NCI-H526 treated with DMSO at 0.1 percent for 48 hours (cell line): Measurements from ENCODE around the gene DYNLT4.
"Not testable (repeated sequence)": the region's sequence is repeated elsewhere in the genome, so short reads cannot be mapped to it uniquely, and the experiment has no call there.

Experiments used
- DNase-seq: peaks from one replicate; lab custom pipeline; 2025; lab: John Stamatoyannopoulos, UW

The DYNLT4 gene

DNA sequence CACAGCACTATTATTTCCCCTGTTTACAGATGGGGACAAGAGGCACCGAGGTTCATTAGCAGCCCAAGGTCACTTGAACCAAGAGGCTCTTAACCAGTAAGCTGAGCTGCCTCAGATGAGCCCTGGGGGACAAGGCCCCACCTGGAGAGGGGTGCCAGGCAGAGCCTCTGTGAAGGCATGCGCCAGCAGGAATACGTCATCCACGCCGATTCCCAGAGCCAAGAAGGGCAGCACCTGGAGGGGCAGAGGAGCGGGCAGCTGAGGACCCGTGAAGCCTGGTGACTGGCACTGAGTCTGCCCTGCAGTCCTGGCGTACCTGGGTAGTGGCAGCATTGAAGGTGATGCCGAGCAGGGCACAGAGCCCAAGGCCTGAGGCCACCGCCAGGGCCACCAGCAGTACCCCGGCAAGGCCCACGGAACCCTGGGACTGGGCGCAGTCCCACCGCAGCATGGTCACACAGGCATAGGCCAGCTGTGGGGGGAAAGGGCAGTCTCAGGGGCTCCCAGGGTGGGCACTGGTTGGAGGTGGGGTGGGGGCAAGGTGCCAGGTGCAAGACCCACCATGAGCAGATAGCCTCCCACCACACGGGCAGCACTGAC is 21.8 kb upstream of the DYNLT4 start:
- DNase-seq = no peak

DNA sequence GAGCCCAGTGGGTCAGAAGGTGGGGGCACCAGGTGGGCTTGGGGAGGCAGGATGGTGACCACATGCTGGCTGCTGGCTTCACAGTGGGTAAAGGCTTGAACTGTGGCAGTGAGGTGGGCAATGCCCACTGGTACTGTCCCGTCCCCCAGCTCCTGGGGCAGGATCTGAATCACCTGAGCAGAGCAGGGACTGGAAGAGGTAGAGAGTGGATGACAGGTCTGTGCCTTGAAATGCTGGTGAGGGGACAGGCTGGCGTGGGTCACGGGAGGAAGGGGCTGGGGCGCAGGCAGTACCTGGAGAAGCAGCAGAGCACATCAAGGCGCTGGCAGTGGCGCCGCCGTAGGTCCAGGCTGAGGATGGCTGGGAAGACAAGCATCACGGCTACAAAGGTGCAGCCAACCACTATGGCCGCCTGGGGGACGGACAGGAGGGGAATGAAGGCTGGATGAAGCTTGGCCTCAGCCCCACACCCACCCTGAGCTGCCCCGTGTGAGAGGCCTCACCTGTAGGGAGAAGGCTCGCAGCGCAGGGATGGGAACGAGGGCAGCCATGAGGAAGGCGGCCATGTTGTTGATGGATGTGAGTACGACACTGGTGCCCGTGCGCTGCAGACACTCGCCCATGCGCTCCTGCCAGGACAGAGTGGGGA is 21.0 kb upstream of the DYNLT4 start:
- no peak for DNase-seq

DNA sequence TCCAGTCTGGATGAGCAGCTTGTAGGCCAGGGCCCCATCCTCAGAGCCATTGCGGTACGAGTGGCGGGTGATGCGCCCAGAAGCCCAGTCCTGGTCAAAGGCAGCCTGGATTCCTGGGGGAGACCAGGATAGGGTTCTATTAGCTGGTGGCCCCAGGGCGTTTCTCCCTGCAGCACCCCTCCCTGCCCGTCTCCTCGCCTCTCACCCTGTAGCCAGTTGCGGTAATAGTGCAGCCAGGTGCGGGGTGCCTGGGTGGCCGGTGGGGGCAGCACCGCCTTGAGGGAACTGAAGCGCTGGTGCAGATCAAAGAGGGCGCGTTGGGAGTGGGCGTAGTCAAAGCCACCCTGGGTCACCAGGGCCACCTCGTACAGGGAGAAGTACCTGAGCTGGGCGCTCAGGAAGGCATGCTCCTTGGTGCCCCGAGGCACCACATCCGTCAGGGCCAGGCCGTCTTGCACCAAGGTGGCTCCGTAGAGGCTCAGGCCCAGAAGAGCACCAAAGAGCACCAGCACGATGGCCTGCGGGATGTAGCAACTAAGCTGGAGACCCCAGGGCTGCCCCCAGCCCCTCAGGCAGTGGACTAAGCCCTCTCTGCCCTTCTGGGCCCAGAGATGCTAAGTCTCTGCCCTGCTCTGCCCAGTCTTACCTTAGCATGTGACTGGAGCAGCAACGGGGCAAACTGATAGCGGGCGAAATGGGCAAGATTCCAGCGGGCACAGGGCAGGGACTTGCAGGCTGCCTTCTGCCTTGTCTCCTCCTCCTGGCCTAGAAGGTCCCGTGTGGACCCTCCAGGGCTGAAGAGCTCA is 20.2 kb upstream of the DYNLT4 start:
- no peak for DNase-seq

DNA sequence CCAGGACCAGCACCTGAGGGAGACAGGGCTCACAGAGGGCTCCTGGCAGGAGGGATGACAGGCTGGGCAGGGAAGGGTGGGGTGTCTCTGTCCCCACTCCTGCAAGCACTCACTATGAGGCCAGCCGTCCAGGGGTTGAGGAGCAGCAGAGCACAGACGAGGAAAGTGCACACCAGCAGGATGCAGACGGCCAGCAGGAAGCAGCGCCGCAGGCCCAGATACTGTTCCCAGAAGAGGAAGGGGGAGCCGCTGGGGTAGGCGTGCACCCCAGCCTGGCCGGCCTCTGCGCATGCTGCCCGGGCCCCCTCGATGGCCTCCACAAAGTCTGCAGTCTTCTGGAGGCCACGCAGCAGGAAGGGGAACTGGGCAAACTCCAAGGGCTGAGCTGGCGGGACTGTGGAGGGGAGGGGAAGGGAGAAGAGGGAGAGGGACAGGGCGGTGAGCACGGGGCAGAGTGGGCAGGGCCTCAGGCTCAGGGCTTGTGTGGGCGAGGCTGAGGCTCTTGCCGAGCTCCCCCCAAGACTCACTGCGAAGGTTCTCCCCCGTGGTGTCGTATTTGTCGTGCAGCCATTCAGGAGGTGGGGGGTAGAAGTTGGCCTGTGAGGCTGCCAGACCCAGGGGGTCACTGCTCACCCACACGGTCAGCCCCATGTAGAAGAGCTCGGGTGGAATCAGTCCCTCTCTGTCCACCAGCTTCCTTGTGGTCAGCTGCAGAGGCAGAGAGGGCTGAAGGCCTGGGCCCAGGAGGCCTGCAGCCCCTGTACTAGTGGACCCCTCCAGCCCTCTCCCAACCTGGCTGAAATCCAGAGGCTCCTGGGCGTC is 19.4 kb upstream of the DYNLT4 start:
- no peak for DNase-seq

DNA sequence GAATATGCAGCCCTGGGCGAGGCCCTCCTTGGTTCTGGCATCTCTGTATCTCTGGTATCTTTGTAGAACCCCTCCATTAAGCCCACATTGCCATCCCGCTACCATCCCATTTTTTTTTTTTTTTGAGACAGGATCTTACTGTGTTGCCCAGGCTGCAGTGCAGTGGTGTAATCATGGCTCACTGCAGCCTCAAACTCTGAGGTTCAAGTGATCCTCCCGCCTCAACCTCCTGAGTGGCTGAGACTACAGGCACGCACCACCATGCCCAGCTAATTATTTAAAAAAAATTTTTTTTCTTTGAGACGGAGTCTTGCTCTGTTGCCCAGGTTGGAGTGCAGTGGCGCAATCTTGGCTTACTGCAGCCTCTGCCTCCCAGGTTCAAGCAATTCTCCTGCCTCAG is 17.2 kb upstream of the DYNLT4 start:
- DNase-seq = not testable (repeated sequence)

DNA sequence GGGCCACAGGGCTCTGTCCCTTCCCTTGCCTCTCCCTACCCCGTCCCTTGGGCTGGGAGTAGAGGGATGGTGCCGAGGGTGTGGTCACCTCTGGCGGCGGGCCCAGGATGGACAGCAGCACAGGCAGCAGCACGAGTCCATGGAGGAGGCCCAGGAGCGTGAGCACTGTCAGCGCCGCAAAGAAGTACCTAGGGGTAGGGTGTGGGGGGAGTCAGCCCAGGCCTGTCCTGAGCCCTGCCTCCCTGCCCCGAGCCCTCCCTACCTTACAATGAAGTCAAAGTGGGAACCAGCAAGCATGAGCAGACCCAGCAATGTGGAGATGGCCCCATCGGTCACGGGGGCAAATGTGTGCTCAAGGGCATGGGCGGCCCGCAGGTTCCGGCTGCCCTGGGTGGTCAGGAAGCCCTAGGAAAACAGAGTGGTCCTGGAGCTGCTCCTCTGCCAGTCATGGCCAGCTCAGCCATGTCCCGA is 15.9 kb upstream of the DYNLT4 start:
- DNase-seq = no peak

DNA sequence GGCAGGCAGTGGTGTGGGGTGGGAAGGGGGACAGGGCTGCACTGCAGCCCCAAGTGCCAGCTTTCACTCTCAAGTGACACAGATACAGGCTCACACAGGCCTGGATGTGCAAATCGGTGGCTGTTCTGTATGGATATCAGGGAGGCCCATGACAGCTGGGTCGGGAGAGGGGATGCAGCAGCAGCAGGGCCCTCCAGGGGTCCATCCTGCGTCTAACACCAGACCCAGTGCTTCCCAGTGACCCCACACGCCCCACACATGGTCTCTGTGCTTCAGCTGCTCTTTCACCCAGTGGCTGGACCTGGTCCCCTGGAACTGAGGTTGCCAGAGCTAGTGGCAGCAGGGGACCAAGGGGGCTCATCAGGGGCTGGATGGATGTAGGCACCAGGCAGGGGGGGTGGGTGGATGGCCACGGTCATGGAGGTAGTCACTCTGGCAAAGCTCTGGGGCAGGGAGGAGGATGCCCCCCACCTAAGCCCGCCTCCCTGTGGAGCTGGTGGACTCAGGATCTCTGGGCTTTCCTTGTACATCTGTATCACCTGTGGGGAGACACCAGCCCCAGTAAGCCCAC is 15.1 kb upstream of the DYNLT4 start:
- DNase-seq = no peak

DNA sequence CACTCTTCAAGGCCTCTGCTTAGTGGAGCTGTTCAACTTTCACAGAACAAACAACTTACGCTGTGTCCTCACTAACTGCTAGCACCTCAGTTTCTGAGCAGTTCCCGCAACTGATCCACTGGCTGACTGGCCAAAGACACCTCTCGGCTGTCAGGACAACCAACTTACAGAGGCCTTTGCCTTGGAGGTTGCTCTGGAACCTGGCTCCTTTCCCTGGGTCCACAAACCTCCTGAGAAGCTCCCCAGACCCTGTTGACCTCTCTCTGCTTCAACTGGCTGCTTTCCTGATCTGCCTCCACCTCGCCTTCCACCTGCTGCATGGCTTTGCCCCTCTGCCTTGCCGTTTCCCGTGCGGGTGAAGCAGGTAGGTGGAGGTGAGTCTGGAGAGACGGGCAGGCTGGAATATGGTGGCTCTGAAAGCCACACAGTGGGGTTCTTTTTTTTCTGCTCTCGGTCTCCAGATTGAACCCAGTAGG is 14.1 kb upstream of the DYNLT4 start:
- no peak for DNase-seq

DNA sequence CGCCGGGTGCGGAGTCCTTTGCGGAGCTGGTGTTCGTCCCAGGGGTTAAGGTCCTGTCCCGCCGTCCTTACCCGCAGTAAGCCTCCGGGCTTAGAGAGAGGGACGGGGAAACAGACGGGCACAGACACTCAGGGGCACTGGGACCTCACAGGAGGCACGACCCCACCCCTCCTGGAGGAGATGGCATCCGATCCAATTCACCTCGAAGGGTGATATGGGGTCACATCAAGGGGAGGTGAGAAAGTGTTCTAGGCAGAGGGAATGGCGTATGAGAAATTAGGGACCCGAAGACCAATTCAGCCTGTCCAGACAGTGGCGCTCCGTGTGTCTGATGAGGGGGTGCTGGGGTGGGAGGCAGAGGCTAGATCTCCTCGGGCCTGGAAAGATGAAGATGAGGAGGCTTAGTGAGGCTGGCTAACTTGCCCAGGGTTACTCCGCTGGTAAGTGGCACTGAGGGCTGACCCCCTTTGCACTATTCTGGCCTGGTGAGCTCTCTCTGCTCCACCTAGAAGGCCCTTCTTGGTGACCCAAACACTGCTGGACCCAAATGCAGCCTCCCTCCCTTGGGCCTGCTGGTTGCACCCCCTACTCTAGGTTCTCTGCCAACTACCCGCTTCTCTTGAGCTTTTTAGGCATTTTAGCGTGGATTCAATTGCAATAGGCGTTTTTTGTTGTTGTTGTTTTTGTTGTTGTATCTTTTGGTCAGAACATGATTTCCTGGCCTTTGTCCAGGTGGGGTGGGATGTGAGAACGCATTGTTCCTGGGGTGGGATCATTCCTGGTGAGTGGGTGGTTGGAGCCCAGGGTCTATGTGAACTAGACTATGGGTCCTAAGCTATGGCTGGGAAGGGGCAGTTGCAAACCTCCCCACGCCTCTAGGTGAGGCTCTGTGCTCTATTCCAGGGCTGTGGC is 13.4 kb upstream of the DYNLT4 start:
- no peak for DNase-seq

DNA sequence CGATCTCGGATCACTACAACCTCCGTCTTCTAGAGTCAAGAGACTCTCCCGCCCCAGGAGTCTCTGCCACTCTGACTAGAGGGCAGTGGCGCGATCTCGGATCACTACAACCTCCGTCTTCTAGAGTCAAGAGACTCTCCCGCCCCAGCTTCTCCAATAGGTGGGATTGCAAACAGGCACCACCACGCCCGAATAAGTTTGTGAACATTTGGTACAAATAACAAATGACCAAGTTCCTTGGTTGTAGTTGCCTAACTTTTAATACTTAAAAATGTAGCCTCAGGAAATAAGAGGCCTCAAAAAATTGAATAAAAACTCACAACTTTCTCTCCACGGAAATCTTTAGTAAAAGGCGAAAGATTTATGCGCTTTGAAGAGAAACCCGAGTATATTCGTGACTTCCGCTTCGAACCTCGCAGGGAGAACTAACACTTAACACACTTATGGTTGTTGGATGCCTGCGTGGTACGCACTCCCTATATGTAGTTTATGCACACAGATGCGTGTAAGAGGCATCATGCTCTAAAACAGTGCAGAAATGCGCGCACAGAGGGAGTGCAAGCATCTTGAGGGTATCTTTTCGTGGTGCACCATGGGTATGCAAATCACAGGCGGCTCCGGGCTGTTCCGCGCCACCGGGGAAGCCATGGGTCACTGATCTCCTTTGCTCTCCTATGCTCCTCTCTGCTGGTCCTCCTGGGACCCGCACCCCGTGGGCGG is 12.6 kb upstream of the DYNLT4 start:
- peak; percentile 98 for DNase-seq

DNA sequence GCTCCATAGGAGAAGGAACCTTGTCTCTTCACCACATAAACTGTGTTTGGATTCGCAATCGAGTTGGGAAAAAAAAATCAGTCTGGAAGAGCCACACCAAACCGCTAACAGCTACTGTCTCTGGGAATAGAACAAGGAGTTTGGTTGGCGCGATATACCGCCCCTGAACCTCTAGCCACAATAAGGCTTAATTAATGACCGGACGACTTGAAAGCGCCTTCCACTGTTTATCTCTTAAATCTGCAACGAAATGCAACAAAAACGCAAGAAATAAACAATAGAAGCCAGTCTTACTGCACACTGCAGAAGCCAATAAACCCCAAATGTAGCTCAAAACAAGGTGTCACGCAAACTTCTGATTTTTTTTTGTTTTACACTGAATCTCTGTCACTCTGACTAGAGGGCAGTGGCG is 12.1 kb upstream of the DYNLT4 start:
- DNase-seq = peak; percentile 98

DNA sequence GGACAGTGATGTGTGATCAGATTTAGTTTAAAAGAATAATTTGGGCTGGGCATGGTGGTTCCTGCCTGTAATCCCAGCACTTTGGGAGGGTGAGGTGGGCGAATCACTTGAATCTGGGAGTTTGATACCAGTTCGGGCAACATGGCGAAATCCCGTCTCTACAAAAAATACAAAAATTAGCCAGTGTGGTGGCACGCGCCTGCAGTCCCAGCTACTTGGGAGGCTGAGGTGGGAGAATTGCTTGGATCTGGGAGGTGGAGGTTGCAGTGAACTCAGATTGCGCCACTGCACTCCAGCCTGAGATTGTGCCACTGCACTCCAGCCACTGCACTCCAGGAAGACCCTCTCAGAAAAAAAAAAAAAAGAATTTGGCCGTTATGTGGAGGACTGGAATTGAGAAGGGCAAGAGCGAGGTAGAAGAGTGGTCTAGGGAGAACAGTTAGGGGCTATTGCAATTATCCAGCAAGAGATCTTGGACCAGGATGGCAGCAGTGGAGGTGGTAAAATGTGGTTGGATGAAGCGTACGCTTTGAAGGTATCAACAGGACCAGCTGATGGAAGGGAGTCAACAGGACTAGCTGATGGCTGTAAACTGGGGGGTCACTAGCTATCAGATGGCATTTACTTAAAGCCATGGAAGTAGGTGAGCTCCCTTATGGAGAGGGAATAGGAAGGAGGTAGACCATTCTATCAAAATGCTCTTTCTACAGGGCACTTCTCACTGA is 10.8 kb upstream of the DYNLT4 start:
- no peak for DNase-seq

DNA sequence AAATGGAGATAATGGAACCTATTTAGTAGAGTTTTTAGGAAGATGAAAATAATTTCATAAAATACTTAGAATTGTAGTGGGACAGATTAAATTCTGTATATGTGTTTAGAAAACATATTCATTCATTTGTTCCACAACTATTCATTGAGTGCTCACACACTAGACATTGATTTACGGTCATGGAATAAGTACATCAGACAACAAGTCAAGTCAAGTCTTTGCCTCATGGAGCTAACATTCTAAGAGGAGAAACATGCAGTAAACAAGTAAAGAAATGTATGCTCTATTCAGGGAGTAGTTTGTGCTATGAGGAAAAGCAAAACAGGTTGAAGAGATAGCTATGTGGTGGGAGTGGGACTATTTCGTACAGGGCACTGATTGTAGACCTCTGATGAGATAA is 10.2 kb upstream of the DYNLT4 start:
- no peak for DNase-seq

DNA sequence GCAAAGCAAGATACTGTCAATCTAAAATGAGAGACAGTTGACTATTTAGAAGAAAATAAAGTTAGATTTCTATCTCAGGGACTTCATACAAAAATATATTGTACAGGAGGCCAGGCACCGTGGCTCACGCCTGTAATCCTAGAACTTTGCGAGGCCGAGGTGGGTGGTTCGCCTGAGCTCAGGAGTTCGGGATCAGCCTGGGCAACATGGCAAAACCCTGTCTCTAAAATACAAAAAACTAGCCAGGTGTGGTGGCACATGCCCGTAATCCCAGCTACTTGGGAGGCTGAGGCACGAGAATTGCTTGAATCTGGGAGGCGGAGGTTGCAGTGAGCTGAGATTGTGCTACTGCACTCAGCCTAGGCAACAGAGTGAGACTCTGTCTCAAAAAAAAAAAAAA is 8.8 kb upstream of the DYNLT4 start:
- not testable (repeated sequence) for DNase-seq

DNA sequence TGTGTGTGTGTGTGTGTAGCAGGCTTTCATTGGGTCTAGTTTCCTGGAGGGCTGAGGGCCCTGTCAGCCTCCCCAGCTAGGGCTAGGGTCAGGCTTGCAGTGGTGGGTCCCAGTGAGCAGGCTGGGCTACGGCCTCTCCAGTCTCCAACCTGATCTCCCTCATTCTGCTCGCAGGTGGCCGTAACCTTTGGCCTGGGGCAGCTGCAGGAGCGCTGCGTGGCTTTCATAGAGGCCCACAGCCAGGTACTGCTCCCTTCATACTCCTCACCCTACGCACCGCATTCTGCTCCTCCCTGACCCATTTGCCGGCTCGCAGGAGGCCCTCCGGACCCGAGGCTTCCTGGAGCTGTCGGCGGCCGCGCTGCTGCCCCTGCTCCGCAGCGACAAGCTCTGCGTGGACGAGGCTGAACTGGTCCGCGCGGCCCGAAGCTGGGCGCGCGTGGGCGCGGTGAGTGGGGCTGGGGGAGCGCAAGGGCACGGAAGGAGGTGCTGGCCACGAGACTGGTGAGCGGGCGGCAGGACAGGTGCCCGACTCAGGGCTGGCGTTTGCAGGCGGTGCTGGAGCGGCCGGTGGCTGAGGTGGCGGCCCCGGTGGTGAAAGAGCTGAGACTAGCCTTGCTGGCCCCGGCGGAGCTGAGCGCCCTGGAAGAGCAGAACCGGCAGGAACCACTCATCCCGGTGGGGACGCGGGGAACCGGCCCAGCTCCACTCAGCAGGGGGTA is 5.8 kb upstream of the DYNLT4 start:
- no peak for DNase-seq

DNA sequence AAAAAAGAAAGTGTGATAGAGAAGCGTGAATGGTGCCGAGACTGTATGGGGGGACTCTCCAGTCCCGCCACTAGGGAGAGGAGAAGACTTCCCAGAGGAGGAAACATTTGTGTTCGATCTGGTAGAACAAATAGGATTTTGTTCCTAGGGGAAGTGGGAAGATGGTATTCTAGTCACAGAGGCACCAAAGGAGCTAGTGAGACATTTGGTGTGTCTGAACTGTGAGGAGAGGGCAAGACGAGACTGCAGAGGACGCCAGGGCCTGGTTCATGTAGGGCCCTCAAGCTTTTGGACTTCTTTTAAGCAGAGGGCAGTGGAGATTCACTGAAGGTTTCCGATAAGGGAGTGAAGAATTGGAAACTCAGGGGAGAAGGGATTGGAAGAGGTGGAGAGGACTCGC is 4.1 kb upstream of the DYNLT4 start:
- DNase-seq = no peak

DNA sequence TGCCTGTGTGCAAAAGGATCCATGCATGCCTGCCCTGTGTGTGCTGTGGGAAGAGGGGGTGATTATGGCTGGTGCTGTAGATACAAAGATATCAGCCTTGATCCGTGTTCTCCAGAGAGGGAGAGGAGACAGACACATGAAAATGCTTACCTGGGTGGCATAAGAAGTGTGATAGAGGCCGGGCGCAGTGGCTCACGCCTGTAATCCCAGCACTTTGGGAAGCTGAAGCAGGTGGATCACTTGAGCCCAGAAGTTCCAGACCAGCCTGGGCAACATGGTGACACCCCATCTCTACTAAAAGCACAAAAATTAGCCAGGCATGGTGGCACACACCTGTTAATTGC is 3.6 kb upstream of the DYNLT4 start:
- DNase-seq = not testable (repeated sequence)

DNA sequence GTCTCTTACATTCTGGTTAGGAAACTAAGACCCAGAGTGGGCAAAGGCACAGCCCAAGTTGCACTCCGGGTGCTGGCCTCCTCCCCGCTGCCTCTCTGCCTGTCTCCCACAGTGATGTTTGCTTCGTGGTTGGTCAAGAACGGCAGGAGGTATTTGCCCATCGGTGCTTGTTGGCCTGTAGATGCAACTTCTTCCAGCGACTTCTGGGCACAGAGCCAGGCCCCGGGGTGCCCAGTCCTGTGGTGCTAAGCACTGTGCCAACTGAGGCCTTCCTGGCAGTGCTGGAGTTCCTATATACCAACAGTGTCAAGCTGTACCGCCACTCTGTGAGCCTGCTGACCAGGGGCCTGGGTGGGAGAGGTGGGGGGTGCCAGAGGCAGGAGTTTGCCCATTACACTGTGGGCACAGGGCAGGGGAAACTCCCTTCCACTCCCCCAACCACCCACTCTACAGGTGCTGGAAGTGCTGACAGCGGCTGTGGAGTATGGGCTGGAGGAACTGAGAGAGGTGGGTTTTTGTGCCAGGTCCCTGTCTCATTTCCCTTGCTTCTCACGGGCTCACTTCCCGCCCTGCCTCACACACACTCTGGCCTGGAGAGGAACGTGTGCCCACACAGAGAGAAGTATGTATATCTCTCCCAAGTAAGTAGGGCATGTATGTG is 3.1 kb upstream of the DYNLT4 start:
- DNase-seq = no peak
